ENCODE data around the gene CD3D.

- TF ChIP-seq CTCF (IDR thresholded peaks at IDR 0.05) (no peak), POLR2A (IDR thresholded peaks at IDR 0.05) (no peak)
Measured at GRCh38 chr11:118370774-118371173, 28.3 kb upstream of the CD3D start.

All from uterus (tissue), 2 donors.